Liver (tissue), 3 donors: ENCODE results near the gene MNS1.

ENCODE experiments used
- CTCF ChIP-seq: fragments of 150-350 bp; IDR thresholded peaks from 2 replicates; pipeline ENCODE4 v1.5.1; 2017; ENCODE audit warnings: improper control_type of control experiment, low read depth, low read length; ENCODE audit not compliant: missing input control
- EGR1 ChIP-seq, 2 donors: IDR thresholded peaks; 2 replicates each; pipeline ENCODE4 v1.6.1; 2016 to 2018; ENCODE audit warnings: antibody characterized with exemption in 2 of 2, low read depth in 2 of 2
- FOXA2 ChIP-seq: IDR thresholded peaks from 2 replicates; pipeline ENCODE4 v1.6.1; 2016; ENCODE audit warnings: antibody characterized with exemption
- GABPA ChIP-seq, 2 donors: IDR thresholded peaks in 1 of 2; conservative IDR thresholded peaks in 1 of 2; 2 replicates each; pipeline ENCODE4 v1.6.1; 2016; ENCODE audit warnings: antibody characterized with exemption in 2 of 2, mild to moderate bottlenecking in 1 of 2, moderate library complexity in 1 of 2
- JUND ChIP-seq, 2 donors: IDR thresholded peaks; 2 replicates each; pipeline ENCODE4 v1.6.1; 2016; ENCODE audit warnings: antibody characterized with exemption in 2 of 2
- MAX ChIP-seq: IDR thresholded peaks from 2 replicates; pipeline ENCODE4 v1.6.1; 2016; ENCODE audit warnings: antibody characterized with exemption
- RAD21 ChIP-seq, 2 donors: IDR thresholded peaks; 2 replicates each; pipeline ENCODE4 v1.6.1; 2016; ENCODE audit warnings: antibody characterized with exemption in 2 of 2, mild to moderate bottlenecking in 2 of 2
- TF ChIP-seq, protein P1 (sequence below): IDR thresholded peaks from 2 replicates; pipeline ENCODE4 v1.6.1; 2016; ENCODE audit warnings: antibody characterized with exemption, mild to moderate bottlenecking
- donor health status: healthy.
- donor health status: healthy.

GRCh38 chr15:56468401-56468800 is 3.5 kb upstream of the MNS1 start:
- no peak for TF ChIP-seq CTCF
- no peak for TF ChIP-seq JUND (IDR thresholded peaks at IDR 0.05)
- no peak for TF ChIP-seq MAX
- TF ChIP-seq, protein P1, sequence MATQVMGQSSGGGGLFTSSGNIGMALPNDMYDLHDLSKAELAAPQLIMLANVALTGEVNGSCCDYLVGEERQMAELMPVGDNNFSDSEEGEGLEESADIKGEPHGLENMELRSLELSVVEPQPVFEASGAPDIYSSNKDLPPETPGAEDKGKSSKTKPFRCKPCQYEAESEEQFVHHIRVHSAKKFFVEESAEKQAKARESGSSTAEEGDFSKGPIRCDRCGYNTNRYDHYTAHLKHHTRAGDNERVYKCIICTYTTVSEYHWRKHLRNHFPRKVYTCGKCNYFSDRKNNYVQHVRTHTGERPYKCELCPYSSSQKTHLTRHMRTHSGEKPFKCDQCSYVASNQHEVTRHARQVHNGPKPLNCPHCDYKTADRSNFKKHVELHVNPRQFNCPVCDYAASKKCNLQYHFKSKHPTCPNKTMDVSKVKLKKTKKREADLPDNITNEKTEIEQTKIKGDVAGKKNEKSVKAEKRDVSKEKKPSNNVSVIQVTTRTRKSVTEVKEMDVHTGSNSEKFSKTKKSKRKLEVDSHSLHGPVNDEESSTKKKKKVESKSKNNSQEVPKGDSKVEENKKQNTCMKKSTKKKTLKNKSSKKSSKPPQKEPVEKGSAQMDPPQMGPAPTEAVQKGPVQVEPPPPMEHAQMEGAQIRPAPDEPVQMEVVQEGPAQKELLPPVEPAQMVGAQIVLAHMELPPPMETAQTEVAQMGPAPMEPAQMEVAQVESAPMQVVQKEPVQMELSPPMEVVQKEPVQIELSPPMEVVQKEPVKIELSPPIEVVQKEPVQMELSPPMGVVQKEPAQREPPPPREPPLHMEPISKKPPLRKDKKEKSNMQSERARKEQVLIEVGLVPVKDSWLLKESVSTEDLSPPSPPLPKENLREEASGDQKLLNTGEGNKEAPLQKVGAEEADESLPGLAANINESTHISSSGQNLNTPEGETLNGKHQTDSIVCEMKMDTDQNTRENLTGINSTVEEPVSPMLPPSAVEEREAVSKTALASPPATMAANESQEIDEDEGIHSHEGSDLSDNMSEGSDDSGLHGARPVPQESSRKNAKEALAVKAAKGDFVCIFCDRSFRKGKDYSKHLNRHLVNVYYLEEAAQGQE: no peak
- no peak for TF ChIP-seq GABPA (IDR thresholded peaks at IDR 0.05 in 1 of 2, conservative IDR thresholded peaks at IDR 0.05 in 1 of 2)
- TF ChIP-seq RAD21 (IDR thresholded peaks at IDR 0.05): no peak
- TF ChIP-seq FOXA2: no peak
- TF ChIP-seq EGR1 (IDR thresholded peaks at IDR 0.05; ENCODE audit: low read depth in 2 of 2): no peak
